Thymus (tissue), 14 donors: ENCODE measurements around the gene CTSS. TPM values are rescaled to one million over a fixed set of nuclear protein-coding genes. Genes with fewer than 3 reads are reported as not detected.
A peak's percentile ranks its signal among the peaks of the same experiment; 100 is the strongest.

Experiments
- DNase-seq, 9 donors: peaks; one replicate each; pipeline ENCODE4 v3.0.0-alpha.2; 2013; ENCODE audit warnings: low spot score in 9 of 9, low read depth in 6 of 9, missing footprints in 1 of 9
- H3K27ac ChIP-seq, 2 donors: one replicate each; pipeline ENCODE4 v1.5.1; 2013; ENCODE audit warnings: control low read depth in 1 of 2, low read depth in 1 of 2, low read length in 1 of 2, mild to moderate bottlenecking in 1 of 2, moderate library complexity in 1 of 2
- H3K27me3 ChIP-seq, 2 donors: one replicate each; pipeline ENCODE4 v1.5.1; 2013; ENCODE audit warnings: low read length in 1 of 2; ENCODE audit not compliant: control insufficient read depth in 2 of 2, insufficient read depth in 1 of 2
- H3K36me3 ChIP-seq, 2 donors: one replicate each; pipeline ENCODE4 v1.5.1; 2013; ENCODE audit warnings: low read length in 1 of 2, mild to moderate bottlenecking in 1 of 2, moderate library complexity in 1 of 2; ENCODE audit not compliant: control insufficient read depth in 2 of 2, insufficient read depth in 2 of 2
- H3K4me1 ChIP-seq, 2 donors: one replicate each; pipeline ENCODE4 v1.5.1; 2013; ENCODE audit warnings: low read length in 2 of 2; ENCODE audit not compliant: control insufficient read depth in 2 of 2, insufficient read depth in 2 of 2
- H3K4me3 ChIP-seq, 2 donors: one replicate each; pipeline ENCODE4 v1.5.1; 2013; ENCODE audit warnings: low read length in 2 of 2, control low read depth in 1 of 2, mild to moderate bottlenecking in 1 of 2
- H3K9me3 ChIP-seq, 2 donors: one replicate each; pipeline ENCODE4 v1.5.1; 2013; ENCODE audit warnings: low read length in 1 of 2, mild to moderate bottlenecking in 1 of 2; ENCODE audit not compliant: control insufficient read depth in 2 of 2, insufficient read depth in 1 of 2
- whole genome bisulfite sequencing: extraction: QIAGEN DNeasy Blood & Tissue Kit; methylation state at CpG from one replicate; pipeline ENCODE4 v1.1.7; 2013; 5-methylcytosine and 5-hydroxymethylcytosine counted together
- long read RNA-seq, 10 donors: transcript quantifications; one replicate each; lab custom pipeline, GENCODE V29; 2026
- polyA plus RNA-seq: library from polyadenylated mRNA; stranded (reverse); fragments of 200-250 nt; gene quantifications from one replicate; pipeline ENCODE4 v1.2.3, GENCODE V29; 2013
- total RNA-seq: library from RNA; stranded (reverse); fragments of 120-200 nt; gene quantifications from one replicate; pipeline ENCODE4 v1.2.4, GENCODE V29; 2013
- donor health status: healthy.

The CTSS gene
- total RNA-seq = 104 TPM
- 84.8 TPM for polyA plus RNA-seq
- long read RNA-seq, donor 1, full-length matches to known transcripts = 2 of 2 reads
- long read RNA-seq, donor 1, partial matches to known transcripts = 0 of 2 reads
- long read RNA-seq, donor 1, other reads (novel, unspliced or antisense) = 0 of 2 reads
- long read RNA-seq, donor 2, full-length matches to known transcripts = 31 of 61 reads
- long read RNA-seq, donor 2, partial matches to known transcripts = 30 of 61 reads
- long read RNA-seq, donor 2, other reads (novel, unspliced or antisense) = 0 of 61 reads
- long read RNA-seq, donor 3, full-length matches to known transcripts = 16 of 25 reads
- long read RNA-seq, donor 3, partial matches to known transcripts = 9 of 25 reads
- long read RNA-seq, donor 3, other reads (novel, unspliced or antisense) = 0 of 25 reads
- long read RNA-seq, donor 4, full-length matches to known transcripts = 12 of 12 reads
- long read RNA-seq, donor 4, partial matches to known transcripts = 0 of 12 reads
- long read RNA-seq, donor 4, other reads (novel, unspliced or antisense) = 0 of 12 reads
- long read RNA-seq, donor 5, full-length matches to known transcripts = 33 of 45 reads
- long read RNA-seq, donor 5, partial matches to known transcripts = 12 of 45 reads
- long read RNA-seq, donor 5, other reads (novel, unspliced or antisense) = 0 of 45 reads
- long read RNA-seq, donor 6, full-length matches to known transcripts = 19 of 45 reads
- long read RNA-seq, donor 6, partial matches to known transcripts = 26 of 45 reads
- long read RNA-seq, donor 6, other reads (novel, unspliced or antisense) = 0 of 45 reads
- long read RNA-seq, donor 7, full-length matches to known transcripts = 20 of 66 reads
- long read RNA-seq, donor 7, partial matches to known transcripts = 46 of 66 reads
- long read RNA-seq, donor 7, other reads (novel, unspliced or antisense) = 0 of 66 reads
- long read RNA-seq, donor 8, full-length matches to known transcripts = 14 of 22 reads
- long read RNA-seq, donor 8, partial matches to known transcripts = 8 of 22 reads
- long read RNA-seq, donor 8, other reads (novel, unspliced or antisense) = 0 of 22 reads
- long read RNA-seq, donor 9, full-length matches to known transcripts = 13 of 13 reads
- long read RNA-seq, donor 9, partial matches to known transcripts = 0 of 13 reads
- long read RNA-seq, donor 9, other reads (novel, unspliced or antisense) = 0 of 13 reads
- long read RNA-seq, donor 10, full-length matches to known transcripts = 9 of 17 reads
- long read RNA-seq, donor 10, partial matches to known transcripts = 8 of 17 reads
- long read RNA-seq, donor 10, other reads (novel, unspliced or antisense) = 0 of 17 reads

- peaks cover 0 to 6% of the 10 kb centered on the region in 2 donors for H3K9me3 ChIP-seq
- WGBS = 2% methylated on average over 4 of the region's 4 CpGs
- peaks cover 0 to 2% of the 10 kb centered on the region in 2 donors for H3K36me3 ChIP-seq
- H3K27me3 ChIP-seq = no peaks in the 10 kb centered on the region
- peak within 1 kb of the TSS; percentile 64 to 85 for H3K27ac ChIP-seq
- peaks cover 0 to 9% of the 10 kb centered on the region in 2 donors for H3K4me1 ChIP-seq
- DNase-seq = peak; percentile 9 to 75 (median 32)
- H3K4me3 ChIP-seq = peak within 1 kb of the TSS; percentile 47 to 48
Observed at GRCh38 chr1:150765296-150765976, at the start of gene CTSS. TSS of gene CTSS (minus strand) at chr1:150765778. CDS start at chr1:150764763, 1,015 bp downstream.

GRCh38 chr1:150813028-150813707 is 47.6 kb upstream of the CTSS start:
- no peaks in the 10 kb centered on the region for H3K9me3 ChIP-seq
- peaks cover 50 to 57% of the 10 kb centered on the region in 2 donors for H3K36me3 ChIP-seq
- no peaks in the 10 kb centered on the region for H3K4me1 ChIP-seq
- peak in 1 of 9 donors; percentile 11 for DNase-seq
- H3K27ac ChIP-seq = no peak overlapping the region
- 92% methylated on average over 5 of the region's 5 CpGs for WGBS
- H3K27me3 ChIP-seq = no peaks in the 10 kb centered on the region
- H3K4me3 ChIP-seq = no peak overlapping the region

GRCh38 chr1:150810958-150811659 is 45.5 kb upstream of the CTSS start:
- Histone ChIP-seq H3K4me1 (peaks cover 7 to 9% of the 10 kb centered on the region in 2 donors), H3K9me3 (no peaks in the 10 kb centered on the region), H3K4me3 (no peak overlapping the region), H3K27me3 (no peaks in the 10 kb centered on the region), H3K36me3 (peaks cover 35 to 38% of the 10 kb centered on the region in 2 donors), H3K27ac (no peak overlapping the region)
- no peak for DNase-seq
- 92% methylated on average over 9 of the region's 9 CpGs for WGBS

GRCh38 chr1:150809651-150810050 is 44.1 kb upstream of the CTSS start:
- Histone ChIP-seq H3K4me1 (peaks cover 7 to 9% of the 10 kb centered on the region in 2 donors), H3K36me3 (peaks cover 32 to 33% of the 10 kb centered on the region in 2 donors), H3K27ac (no peak overlapping the region), H3K27me3 (no peaks in the 10 kb centered on the region), H3K9me3 (no peaks in the 10 kb centered on the region), H3K4me3 (no peak overlapping the region)
- WGBS = 90% methylated on average over 3 of the region's 3 CpGs
- DNase-seq = no peak

GRCh38 chr1:150808846-150809245 is 43.3 kb upstream of the CTSS start:
- DNase-seq = no peak
- WGBS = over 99% methylated on average over 2 of the region's 2 CpGs
- H3K27ac ChIP-seq = no peak overlapping the region

GRCh38 chr1:150808121-150808520 is 42.5 kb upstream of the CTSS start, which contains the start of gene CTSK:
TSS of gene CTSK (minus strand) at chr1:150808260. CDS start at chr1:150806805, 1,455 bp downstream.
- H3K9me3 ChIP-seq = no peaks in the 10 kb centered on the region
- peaks cover 7 to 9% of the 10 kb centered on the region in 2 donors for H3K4me1 ChIP-seq
- 92% methylated on average over 7 of the region's 7 CpGs for WGBS
- no peaks in the 10 kb centered on the region for H3K27me3 ChIP-seq
- no peak for DNase-seq
- peak within 1 kb of the TSS in 1 of 2 donors; percentile 4 for H3K4me3 ChIP-seq
- no peak within 1 kb of the TSS for H3K27ac ChIP-seq
- peaks cover 20 to 25% of the 10 kb centered on the region in 2 donors for H3K36me3 ChIP-seq

More at GRCh38 chr1:150808846-150809245, 43.3 kb upstream of the CTSS start:
- Histone ChIP-seq H3K36me3 (peaks cover 25 to 29% of the 10 kb centered on the region in 2 donors), H3K9me3 (no peaks in the 10 kb centered on the region), H3K4me1 (peaks cover 7 to 9% of the 10 kb centered on the region in 2 donors), H3K4me3 (no peak overlapping the region), H3K27me3 (no peaks in the 10 kb centered on the region)

GRCh38 chr1:150807249-150808023 is 41.9 kb upstream of the CTSS start:
- peaks cover 7 to 9% of the 10 kb centered on the region in 2 donors for H3K4me1 ChIP-seq
- H3K4me3 ChIP-seq = peak overlapping the region in 1 of 2 donors; percentile 4
- DNase-seq = peak in 2 of 9 donors; percentile 6 to 44
- H3K27ac ChIP-seq = no peak overlapping the region
- H3K36me3 ChIP-seq = peaks cover 14 to 18% of the 10 kb centered on the region in 2 donors
- H3K27me3 ChIP-seq = no peaks in the 10 kb centered on the region
- H3K9me3 ChIP-seq = no peaks in the 10 kb centered on the region
- 25% methylated on average over 7 of the region's 7 CpGs for WGBS
